Activated CD4-positive, alpha-beta T cell treated with anti-CD3 and anti-CD28 coated beads, Interleukin-2, amount 50 U/mL, for 48 hours (primary cell): ENCODE measurements around the gene MDM2.
A peak's percentile ranks its signal among the peaks of the same experiment; 100 is the strongest.

ENCODE experiments used
- DNase-seq, 2 experiments: peaks; one replicate each; pipeline ENCODE4 v3.0.0-alpha.2; 2020

MDM2 gene

DNA sequence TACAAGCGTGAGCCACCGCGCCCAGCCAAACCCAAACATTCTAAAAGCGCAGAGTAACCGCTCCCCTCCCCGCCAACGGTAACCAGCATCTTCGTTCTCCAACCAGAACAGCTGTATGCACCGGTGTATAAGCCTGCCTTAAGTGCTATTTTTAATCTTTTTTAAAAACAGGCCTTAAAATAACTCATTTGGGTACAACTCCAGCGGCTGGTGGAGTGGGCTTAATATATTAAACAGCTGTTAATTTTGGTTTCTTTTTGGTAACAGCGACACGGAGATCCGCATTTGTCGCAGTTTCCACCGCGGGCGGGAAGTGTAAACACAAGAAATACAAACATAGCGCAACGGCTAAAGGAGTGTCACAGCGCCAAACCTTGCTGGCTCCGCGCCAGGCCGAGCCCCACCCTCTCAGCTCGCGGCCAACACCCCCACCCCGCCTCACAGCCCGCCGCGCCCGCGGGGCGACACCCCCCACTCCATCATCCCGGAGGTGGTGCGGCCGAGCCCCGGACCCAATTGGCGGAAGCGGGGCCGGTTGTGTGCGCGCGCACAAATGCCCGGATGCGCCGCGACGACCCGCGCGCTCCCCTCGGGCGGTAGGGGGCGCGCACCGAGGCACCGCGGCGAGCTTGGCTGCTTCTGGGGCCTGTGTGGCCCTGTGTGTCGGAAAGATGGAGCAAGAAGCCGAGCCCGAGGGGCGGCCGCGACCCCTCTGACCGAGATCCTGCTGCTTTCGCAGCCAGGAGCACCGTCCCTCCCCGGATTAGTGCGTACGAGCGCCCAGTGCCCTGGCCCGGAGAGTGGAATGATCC is at the start of gene MDM2:
Gene MDM2, plus strand, starts transcription at position 602 of the 812 bp plus-strand sequence. CDS start 301 bp downstream, outside the sequence.
- peak; percentile 93 to 94 for DNase-seq

DNA sequence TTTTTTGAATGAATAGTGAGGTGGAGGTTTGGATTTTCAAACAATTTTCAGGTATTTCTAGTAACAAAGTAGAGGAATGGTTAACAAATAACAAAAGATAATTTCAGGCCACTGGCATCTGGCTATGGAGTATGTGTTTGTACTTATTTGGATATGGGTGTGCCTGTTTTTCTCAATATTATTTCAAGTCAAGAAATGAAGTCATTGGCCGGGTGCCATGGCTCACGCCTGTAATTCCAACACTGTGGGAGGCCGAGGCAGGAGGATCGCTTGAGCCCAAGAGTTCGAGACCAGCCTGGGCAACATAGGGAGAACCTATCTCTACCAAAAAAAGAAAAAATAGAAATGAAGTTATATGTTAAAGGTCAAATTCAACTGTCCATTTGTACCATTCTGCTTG is 48.1 kb upstream of the MDM2 start:
- DNase-seq = no peak

DNA sequence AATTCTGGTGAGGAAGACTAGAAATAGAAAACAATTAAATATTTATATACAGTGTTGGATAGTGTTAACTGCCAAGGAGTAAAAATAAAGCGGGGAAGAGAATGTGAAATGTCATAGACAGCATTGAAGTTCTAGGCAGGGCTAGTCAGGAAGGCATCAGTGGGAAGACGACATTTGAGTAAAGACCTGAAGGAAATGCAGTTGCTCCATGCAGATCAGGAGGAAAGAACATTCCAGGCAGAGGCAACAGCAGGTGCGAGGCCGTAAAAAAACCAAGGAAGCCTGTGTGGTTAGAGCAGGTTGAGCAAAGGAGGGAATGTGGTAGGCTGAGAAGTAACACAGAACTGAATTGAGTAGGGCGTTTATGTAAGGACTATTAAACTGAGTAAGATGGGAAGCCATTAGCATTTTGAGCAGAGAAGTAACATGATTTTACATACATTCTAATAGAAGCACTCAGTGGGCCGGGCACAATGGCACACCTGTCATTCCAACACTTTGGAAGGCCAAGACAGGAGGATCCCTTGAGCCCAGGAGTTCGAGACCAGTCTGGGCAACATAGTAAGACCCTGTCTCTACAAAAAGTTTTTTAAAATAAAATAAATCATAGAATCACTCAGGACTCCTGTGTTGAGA is 47.1 kb upstream of the MDM2 start:
- DNase-seq = no peak

DNA sequence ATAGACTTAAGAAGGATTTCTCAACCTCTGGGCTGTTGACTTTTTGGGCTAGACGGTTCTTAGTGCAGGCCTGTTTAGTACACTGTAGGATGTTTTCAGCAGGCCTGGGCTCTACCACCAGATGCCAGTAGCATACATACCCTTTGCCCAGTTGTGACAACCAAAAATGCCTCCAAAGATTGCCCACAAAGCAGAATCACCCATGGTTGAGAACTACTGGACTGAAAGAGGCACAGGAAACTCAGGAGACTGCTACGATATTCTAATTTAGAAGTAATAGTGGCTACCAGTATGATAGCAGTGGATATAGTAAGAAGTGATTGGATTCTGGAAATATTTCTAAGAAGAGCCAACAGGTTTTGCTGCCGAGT is 46.5 kb upstream of the MDM2 start:
- DNase-seq = no peak

DNA sequence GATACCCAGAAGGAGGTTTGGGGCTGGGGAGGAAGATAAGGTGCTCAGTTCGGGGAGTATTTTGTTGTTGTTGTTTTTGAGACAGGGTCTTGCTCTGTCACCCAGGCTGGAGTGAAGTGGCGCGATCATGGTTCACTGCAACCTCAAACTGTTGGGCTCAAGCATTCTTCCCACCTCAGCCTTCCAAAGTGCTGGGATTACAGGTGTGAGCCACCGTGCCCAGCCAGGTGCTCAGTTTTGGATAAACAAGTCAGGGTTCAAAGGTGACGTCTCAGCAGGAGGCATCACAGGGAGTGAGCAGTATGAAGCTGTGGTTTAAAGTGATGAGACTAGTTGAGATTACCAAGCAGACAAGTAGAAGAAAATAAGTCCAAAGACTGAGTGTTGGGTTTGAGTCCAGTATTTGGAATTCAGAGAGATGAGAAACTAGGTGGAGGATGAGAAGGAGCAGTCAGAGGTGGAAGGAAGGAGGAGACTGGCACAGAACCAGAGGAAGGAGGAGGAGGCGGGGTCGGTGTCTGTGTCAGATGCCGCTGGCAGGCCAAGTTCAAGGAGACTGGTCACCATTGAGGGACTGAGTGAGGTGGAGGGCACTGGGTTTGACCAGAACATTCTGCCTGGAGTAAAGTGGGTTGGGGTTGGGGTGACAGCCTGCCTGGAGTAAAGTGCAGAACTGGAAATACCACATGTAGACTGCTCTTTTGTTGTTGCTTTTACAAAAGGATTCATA is 45.9 kb upstream of the MDM2 start:
- no peak for DNase-seq

DNA sequence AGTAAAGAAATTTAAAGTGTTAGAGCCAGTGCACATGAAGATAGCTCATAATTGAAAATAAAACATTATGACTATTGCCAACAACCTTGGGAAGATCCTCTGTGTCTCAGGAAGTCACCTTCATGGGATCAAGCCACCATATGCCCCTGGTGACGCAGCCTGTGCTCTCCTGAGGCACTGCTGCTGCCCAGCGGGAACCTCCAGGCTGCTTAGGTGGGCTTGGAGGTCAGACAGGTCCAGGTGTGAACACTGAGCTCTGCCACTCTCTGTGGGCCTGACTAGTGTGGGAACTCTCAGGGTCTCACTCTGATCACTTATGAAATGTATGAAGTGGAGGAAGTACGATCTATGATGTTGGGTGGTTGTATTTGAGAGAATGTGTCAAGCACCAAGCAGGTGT is 45.3 kb upstream of the MDM2 start:
- DNase-seq = no peak

DNA sequence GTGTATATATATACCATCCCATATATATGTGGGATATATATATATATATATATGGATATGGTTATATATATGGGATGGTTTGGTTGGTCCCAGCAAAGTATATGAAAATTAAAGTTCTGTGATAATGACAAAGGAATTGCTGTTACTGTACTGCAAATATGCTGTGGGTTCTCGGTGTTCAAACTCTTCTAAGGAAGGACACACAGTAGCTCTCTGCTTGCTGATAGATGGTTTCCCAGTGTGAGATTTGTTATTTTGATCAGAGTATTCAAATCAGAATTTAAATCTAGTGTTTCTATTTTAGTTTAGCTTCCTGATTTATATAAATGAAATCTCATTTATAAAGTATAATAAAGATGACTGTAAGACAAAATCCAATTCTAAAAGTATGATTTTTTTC is 42.3 kb upstream of the MDM2 start:
- DNase-seq = no peak

DNA sequence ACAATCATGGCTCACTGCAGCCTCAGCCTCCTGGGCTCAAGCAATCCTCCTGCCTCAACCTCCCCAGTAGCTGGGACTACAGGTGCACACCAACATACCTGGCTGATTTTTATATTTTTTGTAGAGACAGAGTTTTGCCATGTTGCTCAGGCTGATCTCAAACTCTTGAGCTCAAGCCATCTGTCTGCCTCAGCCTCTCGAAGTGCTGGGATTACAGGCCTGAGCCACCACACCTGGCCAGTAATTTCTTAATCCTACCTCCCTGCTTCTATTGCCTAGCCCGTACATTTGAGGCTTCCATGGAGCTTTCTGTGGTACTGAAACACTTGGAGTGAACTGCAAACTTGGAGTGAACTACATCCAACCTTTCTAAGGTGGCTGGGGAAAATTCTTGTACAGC is 41.3 kb upstream of the MDM2 start:
- DNase-seq = no peak

DNA sequence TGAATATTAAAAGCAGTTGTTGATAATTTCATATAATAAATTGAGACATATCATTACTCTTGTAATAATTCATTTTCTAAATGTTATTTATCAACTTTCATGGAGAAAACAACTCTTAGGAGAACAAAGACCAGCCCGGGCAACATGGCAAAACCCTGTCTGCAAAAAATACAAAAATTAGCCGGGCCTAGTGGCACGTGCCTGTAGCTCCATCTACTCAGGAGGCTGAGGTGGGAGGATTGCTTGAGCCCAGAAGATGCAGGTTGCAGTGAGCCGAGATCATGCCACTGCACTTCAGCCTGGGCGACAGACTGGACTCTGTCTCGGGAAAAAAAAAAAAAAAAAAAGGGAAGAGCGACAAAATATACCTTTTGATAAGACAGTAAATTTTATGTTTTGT is 40.8 kb upstream of the MDM2 start:
- DNase-seq = no peak

DNA sequence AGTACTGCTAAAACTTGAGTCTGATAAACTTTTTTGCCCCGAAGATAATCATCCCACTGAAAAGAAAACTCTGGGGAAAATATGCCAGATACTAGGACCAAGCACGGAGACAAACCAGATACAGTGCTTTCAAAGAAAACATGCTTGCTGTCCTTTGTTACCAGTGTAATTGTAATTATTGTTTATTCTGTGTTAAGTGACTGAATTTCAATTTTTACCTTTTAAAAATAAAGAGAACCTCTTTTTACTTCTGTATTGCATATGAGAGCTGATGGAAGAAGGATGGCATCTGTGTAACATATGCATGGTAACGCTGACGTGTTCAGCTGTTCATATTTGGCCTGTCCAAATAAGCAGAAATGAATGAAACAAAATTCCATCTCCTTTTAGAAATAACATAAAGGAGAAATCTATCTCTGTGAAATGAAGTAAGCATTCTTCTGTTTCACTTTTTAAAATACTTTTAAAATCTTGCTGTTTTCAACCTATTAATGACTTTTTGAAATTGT is 39.5 kb upstream of the MDM2 start:
- DNase-seq = no peak

DNA sequence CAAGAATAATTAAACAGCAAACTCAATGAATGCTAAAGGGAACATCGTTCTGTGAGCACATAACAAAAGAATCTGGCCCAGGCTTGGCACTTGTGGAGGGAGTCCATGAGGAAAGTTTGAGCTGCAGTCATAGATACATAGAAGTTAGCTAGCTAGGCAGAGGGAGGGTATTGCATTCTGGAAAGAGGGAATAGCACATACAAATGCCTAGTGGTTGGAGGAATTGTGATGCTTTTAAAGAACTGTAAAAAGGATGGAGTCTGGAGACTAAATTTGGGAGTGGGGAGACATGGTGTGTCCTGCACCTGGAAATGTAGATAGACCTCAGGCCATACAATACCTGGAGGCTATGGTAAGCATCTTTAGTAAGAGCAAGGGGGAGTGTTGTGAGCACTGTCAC is 38.0 kb upstream of the MDM2 start:
- DNase-seq = no peak

DNA sequence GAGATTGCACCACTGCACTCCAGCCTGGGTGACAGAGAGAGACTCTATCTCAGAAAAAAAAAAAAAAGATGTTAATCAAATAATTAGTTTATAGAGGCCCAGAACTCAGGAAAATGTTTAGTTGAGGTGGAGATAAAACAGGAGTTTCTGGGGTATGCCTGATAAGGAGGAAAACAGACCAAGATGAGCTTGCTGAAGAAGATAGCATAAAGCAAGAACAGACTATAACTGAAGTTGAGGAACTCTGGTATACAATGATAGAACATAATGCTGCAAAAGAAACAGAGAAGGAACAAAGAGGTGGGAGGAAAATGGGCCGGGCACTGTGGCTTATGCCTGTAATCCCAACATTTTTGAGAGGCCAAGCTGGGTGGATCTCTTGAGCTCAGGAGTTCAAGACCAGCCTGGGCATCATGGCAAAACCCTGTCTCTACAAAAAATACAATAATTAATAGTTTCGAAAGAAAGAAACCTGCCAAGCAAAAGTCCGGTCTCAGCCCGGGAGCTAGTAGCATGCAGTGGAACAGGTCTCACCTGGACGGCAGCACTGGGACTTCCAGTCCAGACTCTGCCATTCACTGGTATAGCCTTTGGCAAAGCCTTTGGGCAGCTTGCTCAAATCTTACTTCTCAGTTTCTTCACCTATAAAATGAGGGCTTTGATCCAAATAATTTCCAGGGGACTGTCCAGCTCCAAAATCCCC is 36.6 kb upstream of the MDM2 start:
- no peak for DNase-seq

DNA sequence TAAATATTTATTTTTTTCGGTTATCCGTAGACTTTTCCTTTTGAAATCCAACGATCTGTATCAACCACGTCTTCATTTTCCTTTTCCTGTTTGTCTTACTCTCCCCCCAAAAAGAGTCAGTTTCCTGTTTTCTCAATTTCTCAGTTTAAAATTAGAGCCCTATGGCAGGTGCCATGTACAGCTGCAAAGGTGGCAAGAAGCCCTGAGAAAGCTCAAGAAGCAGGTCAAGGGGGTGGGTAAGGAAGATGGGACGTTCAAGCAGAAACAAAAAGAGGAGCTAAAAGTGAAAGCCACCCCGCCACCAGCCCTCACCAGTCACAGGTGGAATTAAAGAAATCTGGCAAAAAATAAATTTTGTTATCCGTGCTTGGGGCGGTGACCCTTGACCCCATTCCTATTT is 35.3 kb upstream of the MDM2 start:
- DNase-seq = no peak

DNA sequence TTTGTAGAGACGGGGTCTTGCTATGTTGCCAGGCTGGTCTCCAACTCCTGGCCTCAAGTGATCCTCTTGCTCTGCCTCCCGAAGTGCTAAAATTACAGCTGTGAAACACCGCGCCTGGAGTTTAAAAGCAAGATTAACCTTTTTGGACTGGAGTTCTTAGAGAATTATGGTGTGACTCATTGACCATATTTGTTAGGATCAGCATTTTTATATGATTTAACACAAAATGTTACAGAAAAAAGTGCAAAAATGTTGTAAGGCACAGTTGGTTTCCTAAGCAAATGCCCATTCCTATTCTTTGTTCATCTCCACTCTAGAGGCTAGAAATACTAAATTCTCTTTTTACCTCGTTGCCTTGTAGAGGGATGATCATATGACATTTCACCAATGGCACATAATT is 34.4 kb upstream of the MDM2 start:
- DNase-seq = no peak

DNA sequence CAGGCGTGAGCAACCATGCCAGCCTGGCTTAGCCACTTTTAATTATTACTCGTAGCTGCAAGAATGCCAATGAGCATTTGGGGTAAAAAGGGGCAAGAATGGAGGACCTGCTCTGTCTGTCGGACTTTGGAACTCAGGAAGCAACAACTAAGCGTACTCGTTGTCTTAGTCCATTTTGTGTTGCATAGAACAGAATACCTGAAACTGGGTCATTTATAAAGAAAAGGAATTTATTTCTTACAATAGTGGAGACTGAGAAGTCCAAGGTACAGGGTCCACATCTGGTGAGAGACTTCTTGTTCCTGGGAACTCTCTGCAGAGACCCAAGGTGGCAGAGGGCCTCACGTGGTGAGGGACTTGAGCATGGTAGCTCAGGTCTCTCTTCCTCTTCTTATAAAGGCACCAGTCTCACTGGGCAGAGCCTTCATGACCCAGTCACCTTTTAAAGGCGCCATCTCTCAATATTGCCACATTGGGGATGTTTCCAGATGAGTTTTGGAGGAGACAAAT is 32.8 kb upstream of the MDM2 start:
- DNase-seq = no peak

DNA sequence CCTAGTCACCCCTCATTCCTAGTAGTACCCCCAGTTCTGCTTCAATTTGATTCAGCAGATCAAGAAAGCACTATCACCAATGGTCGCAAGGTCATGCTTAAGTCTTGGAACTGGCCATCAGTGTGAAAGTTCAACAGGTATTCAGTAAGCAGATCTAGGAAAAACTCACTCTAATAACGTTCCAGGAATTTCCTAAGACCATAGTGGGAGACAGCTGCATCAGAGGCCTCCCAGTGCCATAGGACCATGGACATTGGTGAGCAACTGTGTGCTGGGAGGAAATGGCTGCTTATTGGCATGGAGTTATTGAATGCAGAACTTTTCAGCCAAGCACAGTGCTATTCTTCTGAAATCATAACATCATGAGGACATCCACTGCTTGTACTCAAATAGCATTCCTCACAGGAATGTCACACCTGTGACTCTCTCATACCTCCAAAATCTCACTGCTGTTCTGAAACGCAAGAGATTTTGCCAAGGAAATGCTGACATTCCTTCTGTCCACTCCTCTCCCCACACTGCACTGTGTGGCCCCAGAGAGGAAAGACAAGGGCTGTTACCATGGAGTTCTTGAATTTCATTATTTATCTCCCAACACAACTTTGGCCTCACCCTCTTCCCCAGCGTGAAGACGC is 30.9 kb upstream of the MDM2 start:
- no peak for DNase-seq

DNA sequence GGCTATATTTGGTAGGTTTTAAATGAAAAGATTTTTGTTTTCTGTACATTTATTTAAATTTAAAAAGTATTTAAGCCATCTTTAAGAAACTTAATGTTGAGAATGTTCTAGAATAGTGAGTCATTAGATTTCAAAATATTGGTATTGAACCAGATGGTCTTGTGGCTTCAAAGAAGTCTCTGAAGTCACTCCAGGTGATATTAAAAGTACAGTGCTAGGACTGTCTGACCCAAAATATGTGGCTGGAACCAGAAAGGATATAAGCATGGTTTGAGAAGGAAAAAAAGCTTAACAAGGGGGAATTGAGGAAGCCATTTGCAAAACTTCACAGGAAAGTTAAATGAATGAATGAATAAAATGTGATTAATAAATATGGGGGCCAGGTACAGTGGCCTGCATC is 28.7 kb upstream of the MDM2 start:
- no peak for DNase-seq

DNA sequence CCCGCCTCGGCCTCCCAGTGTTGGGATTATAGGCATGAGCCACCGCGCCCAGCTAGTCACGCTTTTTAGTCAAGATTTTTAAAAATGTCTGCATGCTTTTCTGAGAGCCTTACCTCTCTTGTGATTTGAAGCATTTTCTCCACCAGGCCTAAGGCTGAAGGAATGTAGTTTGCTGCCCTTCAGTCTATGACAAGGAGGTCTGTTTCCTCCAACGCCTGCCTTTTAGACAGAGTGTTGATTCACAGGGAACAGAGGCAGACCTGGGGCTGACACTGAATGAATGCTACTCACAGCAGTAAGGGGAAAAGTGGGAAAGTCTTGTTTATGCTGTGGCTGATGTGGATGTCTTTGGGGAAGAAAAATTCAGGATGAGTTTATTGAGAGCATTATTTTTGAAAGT is 27.2 kb upstream of the MDM2 start:
- no peak for DNase-seq

DNA sequence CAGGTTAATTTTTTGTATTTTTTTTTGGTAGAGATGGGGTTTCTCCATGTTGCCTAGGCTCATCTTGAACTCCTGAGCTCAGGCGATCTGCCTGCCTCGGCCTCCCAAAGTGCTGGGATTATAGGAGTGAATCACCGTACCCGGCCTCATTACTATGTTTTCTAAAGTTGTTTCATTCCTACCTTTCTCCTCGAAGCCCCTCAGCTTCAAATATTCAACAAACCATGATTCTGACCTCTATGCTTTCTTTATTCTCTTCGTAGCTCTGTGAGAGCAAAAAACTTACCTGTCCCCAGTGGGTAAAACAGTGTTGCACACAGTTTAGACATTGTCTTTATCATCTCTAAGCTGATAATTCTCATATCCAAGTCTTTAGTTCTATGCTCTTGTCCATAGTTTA is 26.2 kb upstream of the MDM2 start:
- DNase-seq = no peak

DNA sequence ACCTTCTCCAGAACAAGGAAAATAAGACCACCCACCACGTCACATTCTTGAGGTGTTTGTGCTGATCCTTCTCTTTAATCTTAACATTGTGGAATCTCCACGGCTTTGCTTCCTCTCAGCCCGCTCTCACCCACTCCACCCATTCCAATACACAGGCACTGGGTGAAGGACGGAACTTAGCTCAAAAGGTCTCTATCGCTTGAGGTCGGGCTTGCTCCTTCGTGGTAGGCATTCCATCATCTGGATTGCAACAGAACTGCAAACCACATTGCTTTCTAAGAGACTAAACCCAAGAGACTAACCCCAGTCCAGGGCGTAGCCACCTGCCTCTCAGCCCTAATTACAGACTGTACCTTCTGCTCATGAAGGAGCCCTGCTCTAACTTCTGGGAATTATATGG is 24.0 kb upstream of the MDM2 start:
- DNase-seq = no peak

DNA sequence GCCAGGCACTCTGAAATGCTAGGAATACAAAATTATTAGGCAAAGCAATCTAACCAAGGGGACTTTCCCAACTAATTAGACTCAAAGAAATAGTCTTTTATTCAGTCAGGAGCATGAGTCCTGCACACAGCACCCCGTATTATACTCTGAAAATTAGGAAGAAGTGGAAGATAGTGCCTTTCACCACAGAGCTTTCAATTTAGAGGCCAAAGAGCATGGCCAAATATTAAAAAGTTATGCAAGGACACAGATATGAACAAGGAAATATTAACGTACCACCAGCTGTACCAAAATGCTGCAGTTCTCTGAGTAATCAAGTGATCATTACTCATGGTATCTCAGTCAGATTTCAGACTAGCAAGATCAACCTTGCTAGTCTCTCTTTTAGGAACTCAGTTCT is 22.6 kb upstream of the MDM2 start:
- DNase-seq = no peak

DNA sequence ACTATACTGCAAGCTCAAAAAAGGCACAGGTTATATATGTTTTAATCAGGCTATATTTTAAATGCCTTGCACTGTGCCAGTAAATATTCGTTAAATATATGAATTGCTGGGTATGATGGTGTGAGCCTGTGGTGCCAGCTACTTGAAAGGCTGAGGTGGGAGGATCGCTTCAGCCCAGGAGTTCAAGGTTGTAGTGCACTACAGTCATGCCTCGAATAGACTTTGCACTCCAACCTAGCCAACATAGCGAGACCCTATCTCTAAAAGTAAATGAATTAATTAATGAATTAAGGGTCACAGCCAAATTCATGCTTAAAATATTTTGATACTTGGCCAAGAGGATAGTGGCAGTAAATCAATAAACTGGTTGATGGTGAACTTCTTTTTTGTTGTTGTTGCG is 22.2 kb upstream of the MDM2 start:
- no peak for DNase-seq

DNA sequence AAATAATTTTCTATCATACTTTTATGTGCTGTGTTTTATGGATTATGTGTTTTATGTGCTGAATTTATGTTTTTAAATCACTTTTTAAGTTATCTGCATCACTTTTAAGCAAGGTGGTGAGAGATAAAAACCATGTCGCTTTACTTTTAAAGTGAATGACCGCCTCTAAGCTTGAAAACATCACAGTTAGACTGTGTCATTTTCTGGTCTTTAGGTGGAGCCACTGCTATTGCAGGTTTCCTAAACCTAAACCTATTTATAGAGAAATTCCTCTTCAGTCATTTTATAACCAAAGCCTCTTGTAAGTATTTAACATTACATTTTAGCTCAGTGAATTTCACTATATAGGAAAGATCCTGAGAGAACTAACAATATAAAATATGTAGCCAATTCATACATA is 21.0 kb upstream of the MDM2 start:
- no peak for DNase-seq
